GM23248 (cell line): ENCODE data around the gene CPSF4. TPM values are rescaled to one million over a fixed set of nuclear protein-coding genes. Genes with fewer than 3 reads are reported as not detected.
"Not testable (repeated sequence)": the region's sequence is repeated elsewhere in the genome, so short reads cannot be mapped to it uniquely, and the experiment has no call there.

ENCODE experiments used
- DNase-seq: peaks from one replicate; pipeline ENCODE4 v3.0.0-alpha.2; 2015
- H2AFZ ChIP-seq: fragments of 200-600 bp; sonication (generic); 2 replicates; pipeline ENCODE4 v1.6.1; 2016; ENCODE audit warnings: antibody characterized with exemption
- H3F3A ChIP-seq: fragments of 200-600 bp; sonication (generic); 2 replicates; pipeline ENCODE4 v1.6.1; 2016; ENCODE audit warnings: mild to moderate bottlenecking, antibody characterized with exemption, mixed run types; ENCODE audit not compliant: insufficient read depth
- H3K27ac ChIP-seq: fragments of 200-600 bp; sonication (generic); 2 replicates; pipeline ENCODE4 v1.5.1; 2016; ENCODE audit warnings: mild to moderate bottlenecking
- H3K27me3 ChIP-seq: fragments of 200-600 bp; sonication (generic); replicated peaks from 2 replicates; pipeline ENCODE4 v1.6.1; 2016; ENCODE audit warnings: mild to moderate bottlenecking; ENCODE audit not compliant: insufficient read depth
- H3K36me3 ChIP-seq: fragments of 200-600 bp; sonication (generic); 2 replicates; pipeline ENCODE4 v1.6.1; 2016; ENCODE audit warnings: low read depth, mild to moderate bottlenecking
- H3K4me1 ChIP-seq: fragments of 200-600 bp; sonication (generic); 2 replicates; pipeline ENCODE4 v1.6.1; 2016; ENCODE audit warnings: mild to moderate bottlenecking; ENCODE audit not compliant: insufficient read depth
- H3K4me2 ChIP-seq: fragments of 200-600 bp; sonication (generic); one replicate; pipeline ENCODE4 v1.6.1; 2016; ENCODE audit warnings: mild to moderate bottlenecking; ENCODE audit not compliant: unreplicated experiment
- H3K4me3 ChIP-seq: fragments of 200-600 bp; sonication (generic); 2 replicates; pipeline ENCODE4 v1.5.1; 2016; ENCODE audit warnings: mild to moderate bottlenecking
- H3K79me2 ChIP-seq: fragments of 200-600 bp; sonication (generic); 2 replicates; pipeline ENCODE4 v1.6.1; 2016; ENCODE audit warnings: mild to moderate bottlenecking; ENCODE audit not compliant: insufficient read depth
- H3K9ac ChIP-seq: fragments of 200-600 bp; sonication (generic); 2 replicates; pipeline ENCODE4 v1.6.1; 2016; ENCODE audit warnings: mild to moderate bottlenecking
- H3K9me2 ChIP-seq: fragments of 200-600 bp; sonication (generic); 2 replicates; pipeline ENCODE4 v1.6.1; 2016; ENCODE audit warnings: mixed run types, mild to moderate bottlenecking, moderate library complexity; ENCODE audit not compliant: insufficient read depth
- H3K9me3 ChIP-seq: fragments of 200-600 bp; sonication (generic); one replicate; pipeline ENCODE4 v1.6.1; 2017; ENCODE audit warnings: low read depth
- H4K20me1 ChIP-seq: fragments of 200-600 bp; sonication (generic); 2 replicates; pipeline ENCODE4 v1.6.0; 2016; ENCODE audit not compliant: insufficient read depth
- EZH2 ChIP-seq: fragments of 200-600 bp; sonication (generic); IDR thresholded peaks from 2 replicates; pipeline ENCODE4 v1.6.1; 2018; ENCODE audit warnings: antibody characterized with exemption, mild to moderate bottlenecking; ENCODE audit not compliant: insufficient read depth, poor library complexity, severe bottlenecking
- EZH2phosphoT487 ChIP-seq: fragments of 200-600 bp; sonication (generic); IDR thresholded peaks from 2 replicates; pipeline ENCODE4 v1.6.1; 2018; ENCODE audit warnings: antibody characterized with exemption, moderate library complexity, mild to moderate bottlenecking, low read depth; ENCODE audit not compliant: insufficient read depth
- WGBS, 2 experiments: methylation state at CpG; one replicate each; pipeline ENCODE4 v1.1.6; 2015 to 2017; ENCODE audit warnings: low lambda C conversion rate in 2 of 2, low coverage in 1 of 2; ENCODE audit errors: missing lambda C conversion rate in 2 of 2; 5-methylcytosine and 5-hydroxymethylcytosine counted together
- in situ Hi-C: fragments of 300-500 bp; cut with MboI; formaldehyde crosslinking; loops from 2 replicates; pipeline ENCODE4 v1.15.0; 2020
- polyA plus RNA-seq: library from polyadenylated mRNA; unstranded; fragments of >200 nt; fragmentation: Nextera tagmentation; extraction: Ambion mirVana; gene quantifications from 2 replicates; pipeline ENCODE4 v1.2.1, GENCODE V29; 2016
- total RNA-seq: library from RNA; depleted of rRNA; stranded (reverse); fragments of >200 nt; shearing (Covaris generic); gene quantifications from 2 replicates; pipeline ENCODE4 v1.2.3, GENCODE V29; 2014

The CPSF4 gene
- total and polyA plus RNA-seq, 2 experiments from 2014 or later = 19.5 to 44.9 TPM

DNA sequence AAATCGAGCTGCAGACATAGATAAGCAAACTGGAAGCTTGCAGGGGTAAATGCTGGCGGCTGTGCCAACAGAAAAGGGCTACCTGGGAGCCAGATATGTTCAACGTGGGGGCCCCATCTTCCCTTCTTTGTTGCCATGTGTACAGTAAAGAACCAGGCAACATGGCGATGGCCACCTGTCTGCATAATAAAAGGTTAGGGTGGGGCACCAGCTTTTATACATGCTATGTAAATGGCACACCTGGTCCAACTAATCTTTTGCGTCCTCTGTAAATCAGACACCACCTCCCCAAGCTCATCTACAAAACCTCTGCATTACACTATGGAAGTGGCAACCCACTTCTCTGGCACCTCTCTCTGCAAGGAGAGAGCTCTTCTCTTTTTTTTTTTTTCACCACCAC, 16.1 kb upstream of the CPSF4 start:
- WGBS, 2 experiments = 85 to 88% methylated on average over 5 of the region's 5 CpGs
- Histone ChIP-seq H3K9me2 (no peaks in the 10 kb centered on the region), H2AFZ (no peak overlapping the region), H4K20me1 (no peaks in the 10 kb centered on the region), H3K27ac (no peak overlapping the region), H3K36me3 (peaks cover 19% of the 10 kb centered on the region; the same call in 1 of the 2 replicates), H3K4me1 (no peaks in the 10 kb centered on the region), H3K9ac (no peak overlapping the region), H3F3A (peaks cover 16% of the 10 kb centered on the region), H3K79me2 (peaks cover 11% of the 10 kb centered on the region; the same call in 1 of the 2 replicates), H3K9me3 (no peaks in the 10 kb centered on the region), H3K4me3 (no peak overlapping the region), H3K4me2 (no peak overlapping the region), H3K27me3 (no peaks in the 10 kb centered on the region)
- DNase-seq = no peak
- no peak for TF ChIP-seq EZH2
- no peak for TF ChIP-seq EZH2phosphoT487
- in situ Hi-C loops = no loop called here

DNA sequence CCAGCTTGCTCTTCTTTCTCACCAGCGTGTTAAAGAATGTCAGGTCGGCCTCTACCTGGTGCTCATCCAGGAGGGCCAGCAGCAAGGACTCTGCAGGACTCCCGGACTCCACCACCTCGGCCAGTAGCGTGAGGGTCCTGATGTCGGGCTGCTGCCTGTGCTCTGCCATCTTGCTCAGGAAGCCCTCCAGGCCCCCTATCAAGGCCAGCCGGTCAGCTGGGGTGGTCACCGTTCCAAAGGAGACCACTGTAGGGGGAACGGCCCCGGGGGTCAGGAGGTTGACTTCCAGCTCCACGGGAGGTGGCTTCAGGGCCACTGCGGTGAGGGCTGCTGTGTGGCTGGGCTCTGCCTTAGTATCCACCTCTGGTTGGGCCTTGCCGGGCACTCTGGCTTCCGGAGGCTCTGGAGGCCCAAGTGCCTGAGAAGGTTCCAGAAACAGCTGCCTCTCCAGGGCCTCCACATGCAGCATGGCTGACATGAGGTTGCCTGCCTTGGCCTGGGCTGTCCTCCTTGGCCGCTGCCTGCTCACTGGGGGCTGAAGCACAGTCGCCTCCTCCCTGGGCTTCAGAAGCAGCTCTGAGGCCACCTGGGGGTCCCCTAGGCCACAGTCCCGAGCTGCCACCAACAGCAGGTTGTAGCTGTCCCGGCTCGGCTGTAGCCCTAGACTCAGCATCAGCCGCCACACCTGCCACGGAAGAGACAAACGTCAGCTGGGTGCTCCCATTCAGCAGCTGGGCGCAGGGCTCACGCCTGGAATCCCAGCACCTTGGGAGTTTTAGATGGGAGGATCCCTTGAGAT, 13.6 kb upstream of the CPSF4 start:
- TF ChIP-seq EZH2 (no peak), EZH2phosphoT487 (no peak)
- Histone ChIP-seq H3K27me3 (no peaks in the 10 kb centered on the region), H2AFZ (no peak overlapping the region), H3K4me2 (no peak overlapping the region), H3K79me2 (no peaks in the 10 kb centered on the region), H4K20me1 (no peaks in the 10 kb centered on the region), H3F3A (peaks cover 16% of the 10 kb centered on the region), H3K36me3 (peaks cover 3% of the 10 kb centered on the region; the same call in 1 of the 2 replicates), H3K9me2 (no peaks in the 10 kb centered on the region), H3K4me3 (no peak overlapping the region), H3K4me1 (no peaks in the 10 kb centered on the region), H3K9me3 (no peaks in the 10 kb centered on the region), H3K27ac (no peak overlapping the region), H3K9ac (no peak overlapping the region)
- 94 to 95% methylated on average over 24 of the region's 24 CpGs for WGBS, 2 experiments
- no peak for DNase-seq
- in situ Hi-C loops = no loop called here

DNA sequence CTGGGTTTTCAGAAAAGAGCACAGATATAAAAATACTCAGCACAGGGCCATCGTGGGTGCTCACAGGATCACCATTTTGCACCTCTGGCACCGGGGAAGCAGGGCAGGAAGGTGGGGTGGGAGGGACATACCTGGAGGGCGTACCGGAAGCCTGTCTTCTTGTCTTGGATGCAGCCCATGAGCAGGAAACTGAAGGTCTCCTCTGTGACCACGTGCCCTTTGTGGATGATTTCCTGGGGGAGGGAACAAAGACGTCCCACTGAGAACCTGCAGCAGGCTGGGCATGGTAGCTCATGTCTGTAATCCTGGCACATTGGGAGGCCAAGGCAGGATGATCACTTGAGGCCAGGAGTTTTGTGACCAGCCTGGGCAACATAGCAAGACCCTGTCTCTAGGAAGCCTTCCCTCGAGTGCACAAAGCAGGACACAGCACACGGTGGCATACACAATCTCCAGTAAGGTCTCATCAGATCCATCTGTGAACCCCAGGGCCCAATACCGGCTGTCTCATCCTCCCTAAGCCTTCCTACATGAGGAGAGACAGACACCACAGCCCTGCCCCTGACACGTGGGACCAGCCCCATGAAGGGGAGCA, 9.7 kb upstream of the CPSF4 start:
- TF ChIP-seq EZH2 (no peak), EZH2phosphoT487 (no peak)
- in situ Hi-C loops = no loop called here
- Histone ChIP-seq H3K27ac (no peak overlapping the region), H3K9me2 (no peaks in the 10 kb centered on the region), H3F3A (no peaks in the 10 kb centered on the region), H3K79me2 (no peaks in the 10 kb centered on the region), H2AFZ (no peak overlapping the region), H3K4me3 (no peak overlapping the region), H3K9me3 (no peaks in the 10 kb centered on the region), H3K4me1 (no peaks in the 10 kb centered on the region), H3K36me3 (peaks cover 8% of the 10 kb centered on the region; the same call in 1 of the 2 replicates), H3K27me3 (no peaks in the 10 kb centered on the region), H3K4me2 (no peak overlapping the region), H4K20me1 (no peaks in the 10 kb centered on the region), H3K9ac (no peak overlapping the region)
- no peak for DNase-seq
- 90% methylated on average over 10 of the region's 10 CpGs for WGBS, 2 experiments

DNA sequence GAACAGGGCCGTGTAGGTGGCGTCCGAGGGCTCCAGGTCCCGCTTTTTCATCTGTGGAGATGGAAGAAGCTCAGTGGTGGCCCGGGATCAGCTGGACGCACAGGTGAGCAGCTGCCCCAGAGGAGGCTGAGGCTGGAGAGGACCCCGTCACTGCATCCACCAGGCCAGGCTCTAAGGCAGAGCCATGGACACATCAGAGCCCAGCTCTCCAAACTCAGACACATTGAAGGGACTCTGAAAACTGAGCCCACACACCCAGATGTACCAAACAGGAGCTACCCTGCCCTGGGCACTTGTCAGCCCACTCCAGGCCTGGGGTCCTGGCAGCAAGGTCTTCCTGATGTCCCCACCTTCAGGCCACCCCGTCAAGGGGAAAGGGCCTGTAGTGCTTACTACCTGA, 9.0 kb upstream of the CPSF4 start:
- Histone ChIP-seq H3K27me3 (no peaks in the 10 kb centered on the region), H2AFZ (no peak overlapping the region), H3K27ac (no peak overlapping the region), H3F3A (no peaks in the 10 kb centered on the region), H3K4me3 (no peak overlapping the region), H3K9me3 (no peaks in the 10 kb centered on the region), H3K79me2 (no peaks in the 10 kb centered on the region), H4K20me1 (no peaks in the 10 kb centered on the region), H3K4me2 (no peak overlapping the region), H3K4me1 (no peaks in the 10 kb centered on the region), H3K36me3 (peaks cover 8% of the 10 kb centered on the region; the same call in 1 of the 2 replicates), H3K9ac (no peak overlapping the region), H3K9me2 (no peaks in the 10 kb centered on the region)
- TF ChIP-seq EZH2 (no peak), EZH2phosphoT487 (no peak)
- no peak for DNase-seq
- in situ Hi-C loops = no loop called here
- WGBS, 2 experiments = 91 to 92% methylated on average over 8 of the region's 8 CpGs

DNA sequence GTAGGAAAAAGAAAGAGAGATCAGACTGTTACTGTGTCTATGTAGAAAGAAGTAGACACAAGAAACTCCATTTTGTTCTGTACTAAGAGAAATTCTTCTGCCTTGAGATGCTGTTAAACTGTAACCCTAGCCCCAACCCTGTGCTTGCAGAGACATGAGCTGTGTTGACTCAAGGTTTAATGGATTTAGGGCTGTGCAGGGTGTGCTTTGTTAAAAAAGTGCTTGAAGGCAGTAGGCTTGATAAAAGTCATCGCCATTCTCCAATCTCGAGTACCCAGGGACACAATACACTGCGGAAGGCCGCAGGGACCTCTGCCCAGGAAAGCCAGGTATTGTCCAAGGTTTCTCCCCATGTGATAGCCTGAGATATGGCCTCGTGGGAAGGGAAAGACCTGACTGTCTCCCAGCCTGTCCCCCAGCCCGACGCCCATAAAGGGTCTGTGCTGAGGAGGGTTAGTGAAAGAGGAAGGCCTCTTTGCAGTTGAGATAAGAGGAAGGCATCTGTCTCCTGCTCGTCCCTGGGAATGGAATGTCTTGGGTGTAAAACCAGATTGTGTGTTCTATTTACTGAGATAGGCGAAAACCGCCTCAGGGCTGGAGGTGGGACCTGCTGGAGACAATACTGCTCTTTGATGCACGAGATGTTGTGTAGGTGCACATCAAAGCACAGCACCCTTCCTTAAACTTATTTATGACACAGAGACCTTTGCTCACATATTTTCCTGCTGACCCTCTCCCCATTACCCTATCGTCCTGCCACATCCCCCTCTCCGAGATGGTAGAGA, 6.8 kb upstream of the CPSF4 start:
- H3K9ac ChIP-seq, in situ Hi-C loops, H3K4me2 ChIP-seq, H2AFZ ChIP-seq, H3K36me3 ChIP-seq, H3K4me3 ChIP-seq, DNase-seq, H3F3A ChIP-seq, H3K9me3 ChIP-seq, H3K4me1 ChIP-seq, H3K27me3 ChIP-seq, H4K20me1 ChIP-seq, H3K27ac ChIP-seq, H3K9me2 ChIP-seq: not testable (repeated sequence)
- peaks cover 11% of the 10 kb centered on the region for H3K79me2 ChIP-seq
- WGBS, 2 experiments = 89 to 90% methylated on average over 13 of the region's 13 CpGs
